ENCODE measurements around the gene TBRG4.
"Not testable (repeated sequence)": the region's sequence is repeated elsewhere in the genome, so short reads cannot be mapped to it uniquely, and the experiment has no call there.

The TBRG4 gene

DNA sequence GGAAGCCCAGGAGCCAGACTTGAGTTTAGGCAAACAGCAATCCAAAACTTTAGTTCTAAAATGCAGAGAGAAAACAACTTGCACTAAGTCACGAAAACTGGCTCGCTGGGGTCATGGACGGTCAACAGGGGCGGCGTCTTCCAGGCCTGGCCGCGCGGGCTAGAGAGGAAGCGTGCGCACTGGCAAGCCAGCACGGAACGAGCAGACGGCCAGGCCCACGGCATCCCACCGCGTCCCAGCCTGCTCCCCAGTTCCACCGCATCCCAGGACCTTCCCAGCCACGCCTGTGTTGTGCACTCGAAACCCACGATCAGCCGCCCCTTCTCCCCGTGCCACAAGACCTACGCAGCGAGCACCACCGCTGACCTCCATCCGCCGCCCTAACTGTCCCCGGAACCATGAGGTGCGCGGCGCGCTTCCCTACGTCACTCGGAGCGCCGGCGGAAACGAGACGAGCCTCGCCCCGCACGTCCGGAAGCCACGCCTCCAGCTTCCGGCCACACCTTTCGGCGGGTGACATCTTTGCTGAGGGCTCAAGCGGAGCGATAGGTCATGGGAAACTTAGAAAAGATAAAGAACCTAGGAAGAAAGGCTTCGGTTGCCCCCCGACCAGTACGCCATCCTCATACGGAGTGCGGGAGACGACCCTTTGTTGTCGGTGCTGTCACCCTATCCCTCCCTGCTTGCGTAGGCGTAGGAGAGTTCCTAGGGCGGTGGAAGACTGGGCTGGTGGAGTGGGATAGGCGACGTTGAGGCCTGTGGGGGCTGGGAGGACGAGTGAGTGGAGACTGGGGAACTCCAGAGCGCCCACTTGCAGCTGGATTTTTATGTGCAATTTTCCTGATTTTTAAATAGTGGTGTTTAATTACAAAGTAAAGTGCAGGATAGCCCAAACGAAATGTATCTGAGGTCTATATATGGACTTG, at the start of gene TBRG4:
Gene TBRG4 (minus strand): TSS at position 400 of the 926 bp plus-strand sequence. CDS start 2,460 bp downstream, outside the sequence.
- DNase-seq: peak; percentile 96

DNA sequence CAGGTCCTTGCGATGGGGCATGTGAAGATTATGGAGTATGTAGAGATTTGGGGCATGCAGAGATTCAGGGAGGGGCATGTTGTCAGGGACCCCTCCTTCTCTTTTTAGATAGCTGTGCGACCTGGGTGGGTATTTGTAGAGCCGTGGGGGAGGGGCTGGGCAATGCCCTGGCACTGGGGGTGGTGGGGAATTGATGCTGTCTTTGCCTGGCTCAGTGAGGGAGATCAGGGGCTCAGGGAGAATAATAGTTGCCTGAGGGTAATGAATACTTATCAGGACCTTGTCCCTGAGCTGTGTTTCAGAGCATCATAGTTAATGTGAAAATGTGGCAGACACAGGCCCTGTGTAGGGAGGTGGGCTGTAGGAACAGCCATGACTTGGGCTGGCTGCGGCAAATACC, 49.6 kb upstream of the TBRG4 start:
- no peak for DNase-seq

DNA sequence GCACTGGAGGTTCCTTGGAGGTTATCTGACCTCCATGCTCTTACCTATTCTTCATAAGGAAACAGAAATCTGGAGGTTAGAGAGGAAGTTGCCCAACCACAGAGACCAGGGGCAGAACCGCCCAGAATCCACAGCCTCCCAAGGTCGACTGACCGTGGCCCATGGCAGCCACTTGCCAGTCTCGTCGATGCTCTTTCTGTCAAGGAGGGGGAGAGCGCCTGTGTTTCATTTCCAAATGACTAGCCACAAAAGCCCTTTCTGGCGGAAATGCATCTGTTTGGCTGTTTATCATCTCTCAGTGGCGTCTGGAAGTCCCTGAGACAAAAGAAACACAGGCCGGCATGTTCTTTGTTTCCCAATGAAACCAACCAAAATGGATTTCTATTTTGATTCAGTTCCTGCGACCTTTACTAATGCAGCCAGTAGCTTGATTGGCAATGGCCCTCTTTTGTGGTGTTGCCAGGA, 49.0 kb upstream of the TBRG4 start:
- no peak for DNase-seq

DNA sequence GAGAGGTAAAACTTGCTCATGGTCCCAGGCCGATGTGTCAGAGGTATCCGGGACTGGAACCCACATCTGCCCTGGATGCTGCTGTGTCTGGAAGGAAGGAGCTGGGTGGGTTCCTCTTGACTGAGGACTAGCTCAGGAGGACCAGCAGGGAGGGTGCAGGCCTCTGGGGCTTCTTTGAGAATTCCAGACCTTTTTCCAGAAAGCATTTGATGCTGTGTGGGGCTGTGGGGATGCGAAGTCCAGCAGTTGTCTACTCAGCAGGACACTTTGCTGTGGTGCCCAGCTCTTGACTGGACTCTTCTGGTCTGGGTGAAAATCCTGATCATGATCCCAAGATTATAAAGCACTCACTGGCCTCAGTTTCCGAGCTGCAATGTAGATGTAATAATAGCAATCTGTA, 47.8 kb upstream of the TBRG4 start:
- no peak for DNase-seq

DNA sequence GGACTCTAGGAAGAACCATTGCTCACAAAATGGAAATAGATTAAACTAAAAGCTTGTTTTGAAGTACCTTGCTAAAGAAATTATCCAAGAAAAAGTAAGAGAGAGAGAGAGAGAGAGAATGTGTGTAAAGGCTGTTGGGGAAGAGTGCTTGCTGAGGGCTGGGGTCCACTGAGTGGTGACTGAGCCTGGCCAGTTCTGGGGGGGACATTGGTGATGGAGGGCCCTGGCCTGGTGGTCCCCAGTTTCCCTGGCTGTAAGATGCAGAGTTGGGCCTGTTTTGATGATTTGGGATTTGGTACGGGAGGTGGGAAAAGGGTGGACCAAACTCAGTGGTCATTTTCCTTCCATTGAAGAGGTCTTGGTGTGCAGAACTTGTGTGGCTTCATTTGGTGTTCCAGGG, 47.0 kb upstream of the TBRG4 start:
- DNase-seq: no peak

DNA sequence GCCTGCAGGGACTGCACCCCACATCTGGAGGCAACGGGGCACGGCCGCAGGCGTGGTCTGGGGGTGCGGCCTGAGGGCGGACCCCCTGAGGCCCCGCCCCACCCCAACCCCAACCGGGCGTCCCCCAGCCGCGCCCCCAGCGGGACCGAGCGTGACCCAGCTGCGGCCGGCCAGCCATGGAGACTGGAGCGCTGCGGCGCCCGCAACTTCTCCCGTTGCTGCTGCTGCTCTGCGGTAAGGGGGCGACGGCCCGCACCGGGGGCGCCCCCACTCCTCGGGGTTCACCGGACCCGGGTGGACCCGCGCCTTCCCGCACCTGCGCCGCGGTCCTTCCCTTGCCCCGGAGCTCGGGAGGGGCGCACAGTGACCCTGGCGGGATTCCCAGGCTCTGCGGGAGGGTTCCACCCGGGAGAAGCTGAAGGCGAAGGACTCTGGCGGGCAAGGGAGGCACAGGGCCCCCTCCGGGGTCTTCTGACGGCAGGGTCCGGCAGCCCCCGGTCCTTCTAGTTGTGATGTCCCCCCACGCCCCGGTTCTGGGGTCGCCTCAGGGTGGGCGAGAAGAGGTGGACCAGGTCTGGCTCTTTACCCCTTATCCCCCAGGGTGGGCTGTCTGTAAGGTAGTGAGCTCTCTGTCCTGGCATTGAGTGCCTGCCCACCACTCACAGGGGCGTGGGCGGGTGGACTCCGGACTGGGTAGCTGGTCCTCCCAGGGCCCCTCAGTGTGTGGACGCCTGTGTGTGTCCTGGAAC, 46.3 kb upstream of the TBRG4 start, which contains the start of gene RAMP3:
Gene RAMP3 (plus strand): TSS at position 139 of the 749 bp plus-strand sequence. CDS start 38 bp downstream, at position 177.
- no peak for DNase-seq

DNA sequence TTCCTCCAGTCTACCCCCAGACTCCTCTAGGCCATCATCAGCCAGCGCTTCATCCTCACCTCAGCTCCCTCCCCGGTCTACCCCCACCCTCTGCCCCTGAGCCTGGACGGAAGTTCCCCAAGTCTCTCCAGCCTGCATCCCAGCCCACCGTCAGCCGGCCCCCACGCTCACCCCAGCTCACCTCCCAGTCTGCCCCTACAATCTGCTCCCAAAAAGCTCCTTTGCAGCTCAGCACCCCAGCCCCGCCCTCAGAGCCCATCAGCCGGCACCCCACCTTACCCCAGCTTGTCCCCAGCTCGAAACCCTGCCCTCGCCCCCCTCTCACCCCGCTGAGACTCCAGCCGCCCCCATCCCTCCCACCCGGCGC, 45.8 kb upstream of the TBRG4 start:
- DNase-seq: no peak

DNA sequence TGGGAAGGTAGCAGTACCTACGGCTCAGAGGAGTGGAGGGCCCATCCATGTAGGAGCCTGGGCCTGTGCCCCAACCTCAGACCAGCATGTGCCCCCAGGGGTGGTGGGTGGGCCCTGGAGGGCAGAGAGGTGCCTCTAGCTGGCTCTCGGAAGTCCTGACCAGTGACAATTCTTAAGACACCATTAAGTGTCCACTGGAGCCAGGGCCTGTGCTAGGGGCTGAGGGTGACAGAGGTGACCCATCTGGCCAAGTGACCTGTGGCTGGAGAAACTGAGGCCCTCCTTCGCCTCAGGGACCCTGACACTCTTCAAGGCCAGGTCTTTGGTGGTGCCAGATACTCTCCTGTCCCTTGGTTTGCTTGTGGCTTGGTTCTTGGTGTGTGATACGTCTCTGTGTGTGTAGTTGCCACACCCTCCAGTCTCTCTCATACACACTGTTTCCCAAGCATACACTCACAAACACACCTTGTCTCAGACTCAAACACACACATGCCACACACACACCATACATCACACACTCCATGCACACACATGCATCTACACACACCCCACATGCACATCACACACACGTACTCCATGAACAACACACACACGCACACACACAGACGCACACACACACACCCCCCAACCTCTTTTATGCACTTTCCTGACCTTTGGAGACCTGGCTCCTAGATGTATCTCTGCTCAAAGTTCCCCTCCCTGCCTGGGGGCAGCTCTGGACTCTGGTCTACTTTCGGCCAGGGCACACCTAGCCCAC, 45.2 kb upstream of the TBRG4 start:
- no peak for DNase-seq

DNA sequence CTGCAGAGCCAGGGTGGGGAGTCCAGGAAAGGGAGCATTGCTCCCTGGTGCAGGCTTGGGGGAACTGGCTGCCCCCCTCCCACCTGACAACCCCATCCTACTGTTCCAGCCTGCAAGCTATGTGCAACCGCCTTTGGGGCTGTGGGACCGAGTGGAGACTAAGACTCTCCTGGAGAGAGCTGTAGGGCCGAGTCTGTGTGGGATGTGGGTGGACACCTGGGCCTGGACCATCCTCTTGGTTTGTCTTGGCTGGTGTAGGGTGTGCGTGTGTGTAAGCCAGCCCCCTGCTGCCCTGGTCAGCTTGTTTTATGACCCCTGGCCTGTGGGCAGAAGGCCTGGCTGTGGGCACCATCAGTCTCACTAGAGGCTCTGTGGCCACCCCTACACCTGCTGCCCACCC, 44.4 kb upstream of the TBRG4 start:
- DNase-seq: no peak

DNA sequence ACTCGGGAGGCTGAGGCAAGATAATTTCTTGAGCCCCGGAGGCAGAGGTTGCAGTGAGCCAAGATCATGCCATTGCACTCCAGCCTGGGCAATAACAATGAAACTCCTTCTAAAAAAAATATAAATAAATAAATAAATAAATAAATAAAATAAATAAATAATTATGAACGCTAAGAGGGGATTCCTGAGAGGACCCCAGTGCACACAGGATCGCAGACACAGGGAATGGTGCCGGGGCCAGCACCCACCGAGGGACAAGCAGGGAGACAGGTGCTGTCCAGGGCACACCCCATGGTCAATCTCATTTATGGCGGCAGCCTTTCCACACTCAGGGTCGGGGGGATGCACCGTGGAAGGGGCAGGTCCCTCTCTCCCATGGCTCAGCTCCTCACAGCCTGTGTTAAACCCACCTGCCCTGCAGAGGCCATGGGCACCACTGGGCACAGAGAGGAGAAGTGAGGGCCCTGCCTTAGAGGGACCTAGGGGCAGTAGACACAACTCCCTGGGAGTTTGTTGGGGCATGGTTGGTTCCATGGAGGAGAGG, 43.9 kb upstream of the TBRG4 start:
- DNase-seq: no peak

DNA sequence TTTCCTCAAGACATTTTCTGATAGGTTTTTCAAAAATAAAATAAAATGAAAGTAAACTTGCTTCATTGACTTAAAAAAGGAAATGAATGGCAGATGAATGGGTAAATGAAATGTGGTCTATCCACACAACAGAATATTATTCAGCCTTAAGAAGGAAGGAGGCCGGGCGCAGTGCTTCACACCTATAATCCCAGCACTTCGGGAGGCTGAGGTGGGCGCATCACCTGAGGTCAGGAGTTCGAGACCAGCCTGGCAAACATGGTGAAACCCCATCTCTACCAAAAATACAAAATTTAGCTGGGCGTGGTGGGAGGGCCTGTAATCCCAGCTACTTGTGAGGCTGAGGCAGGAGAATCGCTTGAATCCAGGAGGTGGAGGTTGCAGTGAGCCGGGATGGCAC, 42.4 kb upstream of the TBRG4 start:
- DNase-seq: not testable (repeated sequence)

DNA sequence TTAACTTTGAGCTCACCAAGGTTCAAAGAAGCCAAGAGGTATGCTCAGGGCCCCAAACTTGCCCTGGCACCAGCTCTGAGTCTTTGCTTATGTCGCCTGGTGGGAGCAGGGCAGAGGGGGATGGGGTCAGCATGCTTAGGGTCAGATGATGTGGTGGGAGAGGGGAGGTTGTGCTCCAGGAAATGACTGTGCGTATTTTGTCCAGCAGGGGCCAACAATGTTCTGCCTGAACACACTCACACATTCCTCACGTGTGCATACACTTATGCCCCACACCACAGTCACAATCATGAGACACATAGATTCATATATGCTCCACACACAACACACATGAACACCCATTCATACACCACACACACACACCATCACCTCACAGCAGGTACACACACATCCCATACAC, 41.7 kb upstream of the TBRG4 start:
- DNase-seq: no peak

DNA sequence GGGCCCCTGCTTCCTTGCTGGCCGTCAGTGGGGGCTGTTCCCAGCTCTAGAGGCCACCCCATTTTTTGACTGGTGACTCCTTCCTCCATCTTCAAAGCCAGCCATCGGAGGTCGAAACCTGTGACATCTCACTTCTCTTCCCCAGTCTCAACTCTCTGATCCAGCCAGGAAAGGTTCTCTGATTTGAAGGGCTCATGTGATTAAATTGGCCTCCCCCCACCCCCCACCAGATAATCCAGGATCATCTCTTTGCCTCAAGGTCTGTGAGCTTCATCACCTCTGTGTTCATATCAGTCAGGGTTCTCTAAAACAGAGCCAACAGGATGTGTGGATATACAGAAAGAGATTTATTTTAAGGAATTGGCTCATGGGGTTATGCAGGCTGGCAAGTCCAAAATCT, 40.5 kb upstream of the TBRG4 start:
- no peak for DNase-seq

DNA sequence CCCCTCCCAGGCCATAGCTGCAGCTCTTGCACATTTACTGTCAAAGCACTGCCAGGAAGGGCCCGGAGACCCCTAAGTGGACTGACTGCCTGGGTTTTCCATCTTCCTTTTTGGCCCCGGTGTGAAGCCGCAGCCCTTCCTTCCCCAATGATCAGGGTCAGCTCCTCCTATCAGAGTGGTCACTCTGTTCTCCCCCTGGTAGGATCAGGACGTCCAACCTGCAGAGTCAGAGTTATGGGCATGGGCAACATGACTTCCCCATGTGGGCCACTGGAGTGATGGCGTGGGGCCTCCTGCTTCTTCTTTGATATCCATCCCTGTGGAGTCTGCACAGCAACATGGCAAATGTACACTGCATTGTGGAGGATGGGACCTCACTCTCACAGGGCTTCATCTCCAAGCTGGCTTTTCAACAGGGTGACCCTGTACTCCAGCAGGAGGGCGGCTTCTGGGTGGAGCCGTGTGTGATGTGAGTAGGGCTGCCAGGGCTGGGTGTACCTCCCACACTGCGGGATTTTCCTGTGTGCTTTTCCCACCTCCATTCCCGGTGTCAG, 39.7 kb upstream of the TBRG4 start:
- DNase-seq: no peak

DNA sequence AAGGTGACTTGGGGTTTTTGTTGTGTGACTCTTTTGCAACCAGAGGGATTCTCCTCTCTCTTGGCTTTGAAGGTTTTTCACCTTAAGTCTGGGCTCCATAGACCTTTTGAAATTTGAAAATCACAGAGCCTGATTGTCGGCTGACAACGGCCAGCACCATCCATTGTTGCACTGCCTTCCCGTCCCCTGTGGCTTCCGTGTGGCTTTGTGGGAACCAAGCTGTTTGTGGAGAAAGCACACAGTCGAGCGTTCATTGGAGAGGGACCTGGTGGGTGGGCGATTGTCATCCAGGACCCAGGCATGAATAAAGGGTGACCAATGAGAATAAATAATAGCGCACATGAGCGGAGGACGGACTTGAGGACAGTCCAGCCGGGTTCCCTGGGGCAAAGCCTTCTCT, 38.7 kb upstream of the TBRG4 start:
- DNase-seq: no peak

DNA sequence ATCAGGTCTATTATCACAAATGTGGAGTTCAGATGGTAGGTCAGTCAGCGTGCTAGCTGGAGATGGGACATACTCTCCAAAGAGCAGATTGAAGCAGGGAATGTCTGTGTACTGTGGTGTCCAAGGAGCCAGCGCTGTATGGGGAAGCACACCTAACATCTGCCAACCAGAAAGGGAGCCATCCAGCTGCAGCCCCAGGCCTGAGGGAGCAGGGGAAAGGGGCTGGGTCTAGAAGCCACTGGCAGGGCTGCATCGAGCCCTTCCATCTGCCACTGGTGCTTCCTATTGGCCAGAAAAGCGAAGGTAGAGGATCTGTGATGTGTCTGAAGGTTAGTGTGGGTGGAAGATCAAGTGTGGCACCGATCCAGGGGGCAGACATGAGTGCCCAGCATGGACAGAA, 38.1 kb upstream of the TBRG4 start:
- DNase-seq: no peak

DNA sequence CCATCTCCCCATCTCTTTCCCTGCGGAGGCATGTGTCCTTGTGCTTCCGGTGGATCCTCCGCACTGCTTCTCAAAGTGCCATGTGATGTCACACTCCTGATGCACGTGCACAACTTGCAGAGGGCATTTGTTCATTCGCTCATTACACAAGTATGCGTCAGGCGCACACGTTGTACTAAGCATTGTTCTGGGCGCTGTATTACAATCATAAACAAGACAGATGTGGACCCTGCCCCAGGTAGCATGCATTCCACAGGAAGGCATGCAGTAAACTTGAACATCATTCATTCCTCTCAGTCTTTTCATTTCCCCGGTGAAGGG, 37.1 kb upstream of the TBRG4 start:
- no peak for DNase-seq

DNA sequence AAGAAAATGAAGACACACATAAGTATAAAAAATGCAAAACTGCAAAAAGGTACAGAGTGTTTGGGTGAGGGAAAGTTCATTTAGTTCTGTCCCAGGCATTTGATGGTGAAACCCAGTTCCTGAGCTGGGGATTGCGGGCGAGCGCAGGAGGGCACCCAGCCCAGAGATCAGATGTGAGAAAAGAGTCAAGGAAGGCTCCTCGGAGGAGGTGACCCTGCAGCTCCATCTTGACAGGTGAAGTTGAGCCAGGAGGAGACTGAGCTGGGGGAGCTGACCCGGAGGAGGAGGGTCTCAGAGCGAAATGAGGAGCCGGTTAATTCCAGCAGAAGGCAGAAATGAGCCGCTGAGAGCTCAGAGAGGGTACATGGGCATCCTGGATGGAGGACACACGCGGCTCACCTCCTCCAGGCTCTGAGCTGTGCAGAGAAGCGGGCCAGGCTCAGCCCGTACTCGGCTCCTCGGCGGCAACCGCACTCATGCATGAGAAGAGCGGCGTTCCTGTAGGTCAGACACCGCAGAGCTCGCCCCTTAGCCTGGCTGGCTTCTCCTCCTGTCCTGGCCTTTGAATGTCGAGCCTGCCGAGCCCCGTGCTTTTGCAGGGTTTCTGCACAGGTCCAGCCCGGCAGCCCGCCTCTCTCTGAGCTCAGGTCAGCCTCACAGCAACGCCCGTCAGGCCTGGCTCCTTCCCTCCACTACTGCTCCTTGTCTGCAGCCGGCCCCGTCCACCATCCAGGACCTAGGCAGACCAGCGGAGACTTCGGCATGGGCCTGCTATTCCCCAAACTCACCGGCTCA, 36.6 kb upstream of the TBRG4 start:
- no peak for DNase-seq

DNA sequence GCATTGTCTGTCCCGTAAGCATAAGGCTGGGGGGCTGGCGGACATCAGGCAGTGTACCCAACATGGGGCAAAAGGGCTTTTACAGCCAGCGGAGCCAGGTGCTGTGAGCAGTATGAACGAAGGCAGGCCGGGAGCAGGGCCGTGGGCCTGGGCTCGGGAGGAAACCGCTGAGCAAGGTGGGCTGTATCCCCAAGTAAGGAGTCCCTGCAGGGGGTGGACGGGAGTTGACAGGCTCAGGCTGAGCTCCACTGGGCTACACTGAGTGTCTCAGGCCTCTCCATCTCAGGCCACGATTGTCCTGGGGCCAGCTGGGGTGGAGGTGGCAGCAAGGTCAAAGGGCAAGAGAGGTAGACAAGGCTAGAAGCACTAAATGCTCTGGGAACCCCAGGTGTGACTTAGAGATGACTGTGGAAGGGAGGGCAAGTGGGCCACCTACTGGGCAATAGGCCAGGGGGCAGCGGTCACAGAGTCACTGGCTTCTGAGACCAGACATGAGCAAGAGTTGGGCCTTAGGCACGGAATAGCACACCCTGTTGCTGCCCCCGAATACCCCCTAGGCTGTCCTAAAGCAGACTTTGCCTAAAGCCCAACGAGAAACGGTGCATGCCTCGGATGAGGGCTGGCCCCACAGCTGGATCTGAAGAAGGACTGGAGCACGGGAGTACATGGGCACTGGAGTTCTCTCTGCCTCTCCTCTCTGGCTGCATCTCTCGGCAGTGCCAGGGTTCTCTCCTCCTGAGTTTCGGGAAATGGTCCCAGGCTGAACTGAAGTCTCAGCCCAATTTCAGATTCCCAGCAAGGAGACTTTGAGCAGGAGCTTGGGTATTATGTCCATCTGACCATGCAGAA, 35.3 kb upstream of the TBRG4 start:
- DNase-seq: no peak

DNA sequence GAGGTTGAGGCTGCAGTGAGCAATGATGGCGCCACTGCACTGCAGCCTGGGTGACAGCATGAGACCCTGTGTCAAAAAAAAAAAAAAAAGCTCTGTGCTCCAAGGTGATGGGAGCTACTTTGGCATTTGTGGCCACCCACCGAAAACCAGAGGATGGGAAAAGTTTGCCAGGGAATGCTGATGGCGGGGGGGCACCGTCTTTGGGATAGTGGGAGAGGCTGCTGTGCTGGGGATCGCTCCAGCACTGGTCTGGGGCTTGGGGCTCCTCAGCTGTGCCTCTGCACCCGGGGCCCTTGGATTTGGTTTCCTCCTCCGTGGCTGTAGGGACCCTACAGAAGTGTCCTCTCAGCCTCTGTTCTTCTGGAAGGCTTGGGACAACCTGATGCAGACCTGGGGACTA, 34.4 kb upstream of the TBRG4 start:
- DNase-seq: no peak

DNA sequence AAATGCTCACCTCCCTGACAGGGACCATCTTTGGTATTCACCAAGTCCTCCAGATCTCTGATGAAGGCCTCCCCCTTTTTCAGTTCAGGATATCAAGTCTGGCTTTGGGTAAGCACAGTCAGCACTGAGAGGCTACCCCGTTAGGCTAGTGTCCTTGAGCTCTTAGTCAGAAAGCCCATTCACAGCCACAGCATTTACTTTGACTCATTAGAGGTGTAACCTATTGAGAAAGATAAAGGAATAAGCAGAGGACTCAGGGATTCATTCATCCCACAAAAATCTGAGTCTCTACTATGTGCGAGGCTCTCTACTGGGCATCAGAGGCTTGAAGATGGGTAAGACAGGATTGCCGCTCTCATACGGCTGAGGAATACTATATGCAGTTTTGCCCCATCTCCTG, 32.1 kb upstream of the TBRG4 start:
- DNase-seq: no peak
